Activated T-cell treated with anti-CD3 and anti-CD28 coated beads for 4 hours (primary cell): ENCODE measurements around the gene ENO4.

Source experiments
- DNase-seq: peaks from one replicate; pipeline ENCODE4 v3.0.0-alpha.2; 2020

ENO4 gene

DNA sequence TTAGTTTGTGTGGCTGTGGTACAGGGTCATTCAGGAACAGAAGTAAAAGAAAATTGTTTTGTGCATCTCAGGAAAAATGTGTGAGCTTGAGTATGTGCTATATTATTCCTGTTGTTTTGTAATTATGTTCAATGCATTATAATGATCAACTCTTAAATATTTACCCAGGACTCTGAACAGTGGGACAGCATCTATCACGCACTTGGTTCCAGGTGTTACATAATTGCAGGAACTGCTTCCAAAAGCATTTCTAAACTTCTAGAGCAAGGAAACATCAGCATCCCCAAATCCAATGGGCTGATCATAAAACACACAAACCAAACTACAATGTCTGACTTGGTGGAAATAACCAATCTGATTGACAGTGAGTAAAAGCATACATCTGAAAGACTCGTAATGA lies 26.6 kb downstream of the ENO4 start:
- no peak for DNase-seq

DNA sequence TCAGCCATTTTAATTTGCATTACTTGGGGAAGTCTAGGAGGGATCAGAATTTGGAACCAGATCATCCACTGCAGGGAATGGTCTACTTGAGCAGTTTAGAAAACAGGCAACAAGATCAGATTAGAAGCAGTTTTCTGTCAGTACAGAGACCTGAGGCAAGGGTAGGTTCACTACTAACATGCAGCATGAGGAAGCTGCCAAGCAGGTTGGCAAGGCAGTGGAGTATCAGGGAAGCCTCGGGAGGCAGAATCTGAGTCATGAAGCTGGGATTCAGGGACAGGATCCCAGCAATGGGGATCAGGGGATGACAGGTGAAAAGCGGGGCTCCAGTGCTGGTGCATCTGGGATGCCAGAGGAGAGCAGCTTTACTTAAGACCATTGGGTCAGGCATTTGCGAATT lies 28.1 kb downstream of the ENO4 start:
- DNase-seq, result no peak

DNA sequence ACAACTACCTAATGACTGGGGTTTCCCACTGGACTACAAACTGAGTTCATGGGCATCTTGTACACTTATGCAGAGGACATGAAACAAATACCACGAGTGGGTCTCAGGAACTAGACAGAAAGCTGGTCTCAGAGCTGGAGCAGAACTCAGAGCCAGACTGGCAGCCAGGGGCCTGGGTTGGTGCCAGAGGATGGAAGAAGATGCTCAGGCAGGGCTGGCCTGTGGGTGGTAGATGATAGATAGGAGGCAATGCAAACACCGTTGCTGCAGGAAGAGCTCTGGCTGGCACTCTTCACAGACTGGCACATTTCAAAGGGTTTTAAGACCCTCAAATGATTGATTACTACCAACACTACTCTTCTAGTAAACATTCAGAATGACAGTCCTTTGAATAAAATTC lies 28.8 kb downstream of the ENO4 start:
- DNase-seq, result no peak

- no peak for DNase-seq
Observed at GRCh38 chr10:116879817-116880216, 30.5 kb downstream of the ENO4 start.

- no peak for DNase-seq
Observed at GRCh38 chr10:116880716-116881482, 31.6 kb downstream of the ENO4 start.

DNA sequence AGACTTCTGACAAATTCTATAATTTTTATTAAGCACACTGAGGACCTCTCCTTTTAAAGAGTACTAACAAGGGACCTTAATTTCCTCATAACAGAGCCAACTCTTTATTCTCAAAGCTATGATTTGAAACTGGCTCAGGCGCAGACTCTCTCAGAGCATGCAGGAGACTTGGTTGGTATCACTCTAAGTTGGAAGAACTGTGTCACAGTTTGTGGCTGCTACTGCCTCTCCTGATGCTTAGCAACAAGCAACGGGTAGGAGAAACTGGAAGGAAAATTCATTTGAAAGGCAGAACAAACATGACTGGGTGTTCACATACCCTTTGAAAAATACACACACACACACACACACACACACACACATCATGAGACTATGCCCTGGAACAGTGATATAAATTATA lies 33.3 kb downstream of the ENO4 start:
- DNase-seq, result no peak

GRCh38 chr10:116886772-116887171 lies 37.5 kb downstream of the ENO4 start:
- no peak for DNase-seq

- no peak for DNase-seq
Observed at GRCh38 chr10:116888380-116889055, 39.2 kb downstream of the ENO4 start.

DNA sequence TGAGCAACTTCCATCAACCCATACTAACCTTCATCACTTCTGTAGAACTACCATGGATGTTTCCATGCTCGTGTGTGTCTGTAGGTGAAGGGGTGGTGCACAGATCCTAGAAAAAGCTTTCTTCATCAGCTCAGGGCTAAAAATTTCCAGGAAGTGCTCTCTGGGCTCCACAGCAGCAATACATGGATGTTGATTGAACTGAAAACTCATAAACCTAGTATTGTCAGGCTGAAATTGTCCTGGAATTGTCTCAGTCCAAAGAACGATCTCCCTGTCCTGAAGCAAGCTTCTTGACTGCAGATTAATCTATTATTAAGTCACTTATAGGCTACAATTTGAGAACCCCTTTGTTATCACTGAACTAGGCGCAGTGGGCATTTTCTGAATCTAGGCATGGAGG lies 39.8 kb downstream of the ENO4 start:
- DNase-seq, result no peak

DNA sequence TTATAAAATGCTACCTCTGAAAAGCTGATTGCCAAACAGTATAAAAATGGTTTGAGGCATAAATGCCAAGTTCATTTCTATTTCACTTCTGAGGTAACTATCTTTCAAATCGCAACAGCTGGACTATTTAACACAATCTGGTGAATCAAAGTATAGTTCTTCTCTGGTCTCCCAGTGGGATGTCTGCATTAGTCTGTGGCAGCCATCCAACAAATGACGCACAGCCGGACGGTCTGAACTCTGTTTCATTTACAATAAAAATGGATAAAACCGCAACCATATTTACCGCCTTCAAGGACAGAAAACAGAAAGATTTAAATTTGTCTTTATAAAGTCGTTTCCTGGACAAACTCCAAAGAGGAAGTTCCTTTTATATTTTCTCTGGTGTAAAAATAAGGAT lies 41.9 kb downstream of the ENO4 start:
- DNase-seq, result no peak

DNA sequence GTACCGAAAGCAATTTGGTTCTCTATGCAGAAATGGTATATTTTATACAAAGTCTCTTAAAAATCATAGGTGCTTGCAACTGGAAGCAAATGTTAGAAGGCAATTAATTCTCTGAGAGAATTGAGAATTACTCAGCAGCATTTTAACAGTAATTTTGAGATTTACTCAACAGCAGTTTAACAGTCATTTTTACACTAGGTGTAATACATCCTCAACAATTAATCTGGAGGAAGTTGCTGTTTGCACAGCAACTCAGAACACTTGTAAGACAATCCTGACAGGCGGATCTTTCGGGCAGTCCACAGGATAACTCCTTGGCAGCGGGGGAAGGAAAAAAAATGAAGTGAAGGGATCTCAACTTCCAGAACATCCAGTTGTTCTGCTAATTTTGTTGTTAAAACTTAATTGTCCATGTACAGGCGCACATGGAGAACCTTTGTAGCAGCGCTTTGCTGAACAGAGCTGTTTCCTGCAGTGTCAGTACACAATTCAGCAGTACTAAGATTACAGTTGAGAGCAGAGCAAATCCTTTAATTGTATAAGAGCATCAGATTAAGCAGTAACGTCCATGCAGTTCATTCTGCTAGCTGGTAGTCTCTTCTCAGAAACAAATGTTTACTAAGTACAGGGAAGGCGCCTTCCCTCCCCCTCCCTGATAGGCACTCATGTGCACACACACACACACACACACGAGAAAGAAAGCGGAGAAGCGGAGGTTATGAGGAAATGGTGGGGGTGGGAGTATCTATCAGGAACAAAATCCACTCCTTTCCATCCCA lies 43.8 kb downstream of the ENO4 start:
- DNase-seq, result no peak

DNA sequence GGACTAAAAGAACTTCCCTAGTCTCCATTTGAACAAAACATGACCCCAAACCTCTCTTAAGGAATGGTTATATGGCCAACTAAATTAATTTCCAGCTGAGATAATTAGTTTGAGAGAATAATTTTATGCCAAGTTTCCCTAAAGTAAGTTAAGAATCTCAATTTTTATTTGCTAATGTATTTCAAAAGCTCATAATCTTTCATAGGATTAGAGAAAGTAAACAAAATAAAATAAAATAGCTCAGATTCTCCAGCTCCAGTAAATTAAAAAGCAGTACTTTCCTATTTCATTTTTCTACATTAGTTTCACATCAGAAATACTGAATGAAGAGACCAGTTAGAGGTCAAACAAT lies 44.4 kb downstream of the ENO4 start:
- no peak for DNase-seq

DNA sequence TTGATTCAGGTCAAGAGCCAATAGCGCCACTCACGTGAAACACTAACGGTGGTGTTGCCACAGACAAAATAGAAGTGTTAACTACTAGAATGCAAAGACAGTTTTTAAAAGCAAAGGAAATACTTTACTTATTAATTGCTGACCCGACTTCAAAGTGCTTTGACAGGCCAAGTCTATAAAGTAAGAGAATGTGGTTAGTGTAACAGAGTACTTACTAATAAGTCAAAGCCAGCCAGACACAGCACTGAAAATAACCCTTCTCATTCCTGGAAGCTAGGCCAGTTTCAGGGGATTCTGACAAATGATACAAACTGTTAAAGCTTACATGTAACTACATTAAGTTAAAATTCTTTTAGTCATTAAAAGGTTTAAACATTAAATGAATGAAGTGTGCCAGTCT lies 50.3 kb downstream of the ENO4 start:
- DNase-seq, result no peak

DNA sequence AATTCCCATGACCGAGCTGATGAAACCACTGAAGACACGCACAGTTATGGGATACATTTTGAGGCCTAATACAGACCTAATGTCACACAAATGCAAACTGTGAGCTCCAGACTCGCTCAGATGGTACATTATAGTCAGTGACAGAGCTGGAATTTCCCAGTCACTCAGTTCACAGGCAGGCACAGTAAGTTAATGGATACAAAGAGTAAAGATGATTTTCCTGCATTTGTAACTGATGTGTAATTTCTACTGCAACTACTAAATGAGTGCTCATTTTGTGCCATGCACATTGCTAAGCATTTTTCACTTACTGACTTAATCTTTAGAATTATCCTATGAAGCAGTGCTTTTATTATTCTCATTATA lies 56.5 kb downstream of the ENO4 start:
- DNase-seq, result no peak

- no peak for DNase-seq
Observed at GRCh38 chr10:116907245-116907987, 58.1 kb downstream of the ENO4 start.

DNA sequence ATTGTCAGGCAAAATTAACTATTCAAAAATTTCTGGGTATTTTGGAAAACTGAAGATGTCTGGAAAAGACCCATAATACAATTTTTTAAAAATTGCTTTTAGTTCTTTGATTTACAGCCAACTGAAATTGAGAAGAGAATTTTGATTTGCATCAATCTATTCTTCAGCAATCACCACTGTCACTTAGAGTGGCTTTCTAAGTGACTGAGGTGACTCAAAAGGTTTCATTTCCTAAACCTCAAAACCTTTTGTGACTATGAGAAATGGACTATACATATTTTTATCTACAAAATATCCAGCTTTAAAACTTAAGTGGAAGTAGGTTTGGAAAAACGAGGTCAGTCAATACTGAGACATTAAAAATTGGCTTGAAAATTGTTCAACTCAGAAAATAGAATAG lies 60.0 kb downstream of the ENO4 start:
- DNase-seq, result no peak

- no peak for DNase-seq
Observed at GRCh38 chr10:116910910-116911309, 61.6 kb downstream of the ENO4 start.

DNA sequence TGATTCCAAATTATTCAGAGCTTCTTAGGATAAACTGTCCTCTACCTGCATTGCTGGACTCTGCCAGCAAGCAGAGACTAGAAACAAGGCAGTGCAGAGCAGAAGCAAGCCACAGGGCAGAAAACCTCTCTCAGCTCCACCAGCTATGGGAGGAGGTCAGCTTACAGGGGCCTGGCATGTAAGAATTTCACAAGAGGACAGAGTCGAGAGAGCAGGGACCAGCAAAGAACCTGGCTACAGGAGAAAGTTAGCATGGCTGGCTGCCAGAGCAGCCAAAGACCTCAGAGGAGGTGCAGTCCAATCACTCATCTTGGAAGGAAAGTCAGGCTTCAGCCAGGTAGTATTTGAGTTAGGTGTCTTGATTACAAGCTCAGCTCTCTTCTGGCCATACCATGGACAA lies 62.9 kb downstream of the ENO4 start:
- no peak for DNase-seq

DNA sequence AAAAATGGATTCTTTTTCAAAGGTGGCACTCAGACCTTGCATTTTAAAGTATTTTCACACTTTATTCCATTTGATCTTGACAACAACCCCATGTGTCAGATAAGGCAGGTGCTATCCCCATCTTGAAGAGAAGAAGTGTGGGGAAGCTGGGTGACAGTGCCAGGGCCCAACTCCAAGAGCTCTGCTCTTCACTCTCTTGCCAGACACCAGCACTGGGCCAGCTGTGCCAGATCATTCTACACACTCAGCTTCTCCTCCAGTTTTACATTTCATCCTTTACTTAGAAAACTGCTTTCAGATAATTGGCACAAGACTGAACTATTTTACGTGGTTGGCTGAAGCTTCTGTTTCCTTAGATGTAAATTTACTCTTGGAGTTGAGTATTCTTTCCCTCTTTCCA lies 64.4 kb downstream of the ENO4 start:
- DNase-seq, result no peak

- no peak for DNase-seq
Observed at GRCh38 chr10:116915340-116915739, 66.0 kb downstream of the ENO4 start.

- no peak for DNase-seq
Observed at GRCh38 chr10:116917481-116917880, 68.2 kb downstream of the ENO4 start.

DNA sequence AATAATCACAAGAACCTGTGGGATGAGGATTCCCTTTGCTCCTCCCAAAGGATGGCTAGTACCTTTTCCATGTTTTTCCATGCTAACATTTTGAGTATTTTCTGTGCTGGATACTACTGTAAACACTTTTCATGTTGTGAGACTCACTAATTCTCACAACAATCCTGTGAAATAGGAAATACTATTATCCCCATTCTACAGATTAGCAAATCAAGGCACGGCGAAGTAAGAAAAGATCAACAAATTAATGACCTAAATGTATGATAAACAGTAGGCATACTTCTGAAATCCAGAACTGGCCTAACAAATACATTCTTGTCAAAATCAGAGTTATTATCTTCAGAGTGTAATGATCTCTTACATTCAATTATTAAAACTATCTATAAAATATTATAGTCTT lies 69.3 kb downstream of the ENO4 start:
- no peak for DNase-seq

- no peak for DNase-seq
Observed at GRCh38 chr10:116919164-116919563, 69.9 kb downstream of the ENO4 start.

DNA sequence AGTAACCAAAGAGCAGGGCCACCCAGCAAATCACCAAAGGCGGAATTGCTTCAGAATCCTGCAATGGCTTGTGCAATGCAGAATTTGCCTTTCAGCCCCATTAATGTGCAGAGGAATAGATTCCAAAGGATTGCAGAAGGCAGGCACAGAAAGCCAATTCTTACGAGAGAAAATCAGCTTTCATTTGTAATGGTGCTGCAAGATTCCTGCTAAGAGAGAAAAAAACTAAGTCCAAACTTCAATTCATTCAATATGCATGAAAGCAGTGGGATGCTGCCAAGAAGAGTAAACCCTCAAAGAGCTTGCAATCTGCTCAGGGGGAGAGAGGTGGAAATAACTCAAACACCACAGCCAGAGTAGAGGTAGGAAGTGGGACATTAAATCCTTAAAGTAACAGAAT lies 70.4 kb downstream of the ENO4 start:
- DNase-seq, result no peak
